ENCODE measurements around the gene GABBR2. TPM values are rescaled to one million over a fixed set of nuclear protein-coding genes. Genes with fewer than 3 reads are reported as not detected.

The GABBR2 gene
- total and polyA plus RNA-seq, 2 of the 8 experiments (the other 6 are each of a cell fraction or from before 2014, with no cell fraction given): 0.50 to 1.2 TPM

- TF ChIP-seq HDAC6 (IDR thresholded peaks at IDR 0.05; ENCODE audit: low read depth, low read length) (no peak), POLR2A (IDR thresholded peaks at IDR 0.05; ENCODE audit: control extremely low read depth in 1 of 2, low read depth in 2 of 2, low read length in 2 of 2) (no peak), RNF2 (IDR thresholded peaks at IDR 0.05; ENCODE audit: borderline replicate concordance, low read depth, low read length, missing control alignments, poor library complexity, severe bottlenecking) (no peak), NRF1 (IDR thresholded peaks at IDR 0.05; ENCODE audit: low read depth, low read length) (no peak)
Measured at GRCh38 chr9:98281281-98281680, 427.5 kb downstream of the GABBR2 start (continued).

Measured in H1 (cell line).